IPS DF 4.7 (cell line): ENCODE data around the gene RECK.
"Not testable (repeated sequence)": the region's sequence is repeated elsewhere in the genome, so short reads cannot be mapped to it uniquely, and the experiment has no call there.

Experiments used
- DNase-seq: peaks from one replicate; pipeline ENCODE4 v3.0.0-alpha.2; 2013; ENCODE audit warnings: low spot score; ENCODE audit errors: extremely low read depth

Gene RECK

GRCh38 chr9:36110434-36110833, 73.7 kb downstream of the RECK start:
- DNase-seq = no peak

- DNase-seq = no peak
Measured at GRCh38 chr9:36112516-36112915, 75.8 kb downstream of the RECK start.

- DNase-seq = no peak
Measured at GRCh38 chr9:36113999-36114398, 77.3 kb downstream of the RECK start.

- DNase-seq = no peak
Measured at GRCh38 chr9:36116593-36116992, 79.9 kb downstream of the RECK start.

GRCh38 chr9:36118201-36118600, 81.5 kb downstream of the RECK start:
- DNase-seq = no peak

- DNase-seq = no peak
Measured at GRCh38 chr9:36118706-36119105, 82.0 kb downstream of the RECK start.

- no peak for DNase-seq
Measured at GRCh38 chr9:36119476-36119875, 82.8 kb downstream of the RECK start.

- no peak for DNase-seq
Measured at GRCh38 chr9:36120705-36121104, 84.0 kb downstream of the RECK start.

GRCh38 chr9:36121971-36122370, 85.3 kb downstream of the RECK start:
- DNase-seq = no peak

GRCh38 chr9:36123515-36123914, 86.8 kb downstream of the RECK start:
- DNase-seq = no peak

GRCh38 chr9:36125062-36125855, 88.5 kb downstream of the RECK start:
- DNase-seq = no peak

GRCh38 chr9:36126016-36126730, 89.5 kb downstream of the RECK start:
- no peak for DNase-seq

- DNase-seq = no peak
Measured at GRCh38 chr9:36127652-36128244, 91.0 kb downstream of the RECK start.

- no peak for DNase-seq
Measured at GRCh38 chr9:36128349-36128748, 91.6 kb downstream of the RECK start.

- no peak for DNase-seq
Measured at GRCh38 chr9:36129139-36129538, 92.4 kb downstream of the RECK start.

GRCh38 chr9:36131666-36132065, 95.0 kb downstream of the RECK start:
- not testable (repeated sequence) for DNase-seq

GRCh38 chr9:36132086-36132485, 95.4 kb downstream of the RECK start:
- DNase-seq = no peak

- DNase-seq = no peak
Measured at GRCh38 chr9:36134761-36135505, 98.2 kb downstream of the RECK start.

- no peak for DNase-seq
Measured at GRCh38 chr9:36135741-36136271, 99.1 kb downstream of the RECK start.

- DNase-seq = no peak
Measured at GRCh38 chr9:36136272-36136893, 99.7 kb downstream of the RECK start, which contains the start of gene GLIPR2. Gene GLIPR2, plus strand, starts transcription at chr9:36136733. Its CDS starts 46 bp downstream, at chr9:36136779.

GRCh38 chr9:36136894-36137391, 100.2 kb downstream of the RECK start:
- DNase-seq = no peak
